ENCODE measurements around the gene PGAM4.
"Not testable (repeated sequence)": the region's sequence is repeated elsewhere in the genome, so short reads cannot be mapped to it uniquely, and the experiment has no call there.

Gene PGAM4

GRCh38 chrX:77969538-77969937 is at the start of gene PGAM4:
TSS of gene PGAM4 (minus strand) at chrX:77969638. CDS start at chrX:77969638, 0 bp downstream.
- FAIRE-seq, result no peak

GRCh38 chrX:78011846-78012245 is 42.4 kb upstream of the PGAM4 start:
- no peak for FAIRE-seq

- peak; percentile 38 for FAIRE-seq
Measured at GRCh38 chrX:77979870-77980269, 10.4 kb upstream of the PGAM4 start.

- no peak for FAIRE-seq
Measured at GRCh38 chrX:77977518-77977917, 8.1 kb upstream of the PGAM4 start.

GRCh38 chrX:77977095-77977494 is 7.7 kb upstream of the PGAM4 start:
- peak; percentile 5 for FAIRE-seq

- FAIRE-seq, result no peak
Measured at GRCh38 chrX:77975755-77976154, 6.3 kb upstream of the PGAM4 start.

- no peak for FAIRE-seq
Measured at GRCh38 chrX:77967631-77968030, 1.8 kb downstream of the PGAM4 start.

- no peak for FAIRE-seq
Measured at GRCh38 chrX:77966361-77966760, 3.1 kb downstream of the PGAM4 start.

GRCh38 chrX:77962068-77962902 is 7.2 kb downstream of the PGAM4 start:
- no peak for FAIRE-seq

- no peak for FAIRE-seq
Measured at GRCh38 chrX:77961063-77961462, 8.4 kb downstream of the PGAM4 start.

- FAIRE-seq, result no peak
Measured at GRCh38 chrX:77960567-77960966, 8.9 kb downstream of the PGAM4 start.

- no peak for FAIRE-seq
Measured at GRCh38 chrX:77953708-77954107, 15.7 kb downstream of the PGAM4 start.

- FAIRE-seq, result no peak
Measured at GRCh38 chrX:77953302-77953701, 16.1 kb downstream of the PGAM4 start.

- FAIRE-seq, result no peak
Measured at GRCh38 chrX:77952173-77952572, 17.3 kb downstream of the PGAM4 start.

- FAIRE-seq, result no peak
Measured at GRCh38 chrX:77949840-77950239, 19.6 kb downstream of the PGAM4 start.

GRCh38 chrX:77946571-77946970 is 22.9 kb downstream of the PGAM4 start:
- peak; percentile 9 for FAIRE-seq

GRCh38 chrX:77945910-77946545 is 23.4 kb downstream of the PGAM4 start:
- FAIRE-seq, result peak; percentile 75

GRCh38 chrX:77945031-77945430 is 24.4 kb downstream of the PGAM4 start:
- not testable (repeated sequence) for FAIRE-seq

GRCh38 chrX:77938083-77938680 is 31.3 kb downstream of the PGAM4 start:
- no peak for FAIRE-seq

- peak; percentile 36 for FAIRE-seq
Measured at GRCh38 chrX:77937291-77937690, 32.1 kb downstream of the PGAM4 start.

- no peak for FAIRE-seq
Measured at GRCh38 chrX:77936299-77936698, 33.1 kb downstream of the PGAM4 start.

- no peak for FAIRE-seq
Measured at GRCh38 chrX:77935886-77936285, 33.6 kb downstream of the PGAM4 start.

- FAIRE-seq, result no peak
Measured at GRCh38 chrX:77930581-77930980, 38.9 kb downstream of the PGAM4 start.

GRCh38 chrX:77925764-77926163 is 43.7 kb downstream of the PGAM4 start:
- FAIRE-seq, result no peak

Data from islet of Langerhans (tissue), 1 donor.